Measurements from ENCODE around the gene QSER1. TPM values are rescaled to one million over a fixed set of nuclear protein-coding genes. Genes with fewer than 3 reads are reported as not detected.
"Not testable (repeated sequence)": the region's sequence is repeated elsewhere in the genome, so short reads cannot be mapped to it uniquely, and the experiment has no call there.

QSER1 gene
- total and polyA plus RNA-seq, 10 of the 15 experiments (the other 5 are each of a cell fraction or from before 2014, with no cell fraction given), result 2.1 to 15.0 (median 9.4) TPM

GRCh38 chr11:32886180-32886579 lies 6.4 kb upstream of the QSER1 start:
- intact Hi-C loops (cut with micrococcal nuclease; ENCODE audit: unreplicated experiment) (loop anchor here (5.0 kb wide), 1 partner anchor 176 kb away; no protein-coding TSS in a partner anchor), in situ Hi-C loops (cut with MboI) (no loop called here)
- TF ChIP-seq ESRRA (IDR thresholded peaks at IDR 0.05; ENCODE audit: low read length), result no peak
- ChIA-PET RAD21 (ENCODE audit: unreplicated experiment) (interaction anchor here (0.7 to 1.7 kb wide), 3 partner anchors 55 to 179 kb away, joined by 4 to 11 read pairs (median 6); no protein-coding TSS in a partner anchor), CTCF (interaction anchor here (1.1 to 4.6 kb wide), 6 partner anchors 10 to 179 kb away, joined by 3 to 34 read pairs (median 4); no protein-coding TSS in a partner anchor), SMC1A (ENCODE audit: uncharacterized antibody, unreplicated experiment) (interaction anchor here (0.6 to 4.9 kb wide), 9 partner anchors 8 to 270 kb away, joined by 3 to 21 read pairs (median 3); no protein-coding TSS in a partner anchor), POLR2A (interaction anchor here (0.9 kb wide), 1 partner anchor 10 kb away, joined by 3 read pairs; no protein-coding TSS in a partner anchor)
- 45% methylated on average over 3 of the region's 3 CpGs for WGBS (ENCODE audit: insufficient coverage, insufficient replicate concordance, low lambda C conversion rate, missing lambda C conversion rate)
- no peaks in the 10 kb centered on the region for H3K36me3 ChIP-seq (ENCODE audit: control insufficient read depth in 2 of 2, insufficient read depth in 2 of 2, low read length in 1 of 2)
- ATAC-seq (no peak), FAIRE-seq (no peak), DNase-seq (ENCODE audit: low read depth, low spot score) (no peak)
- H3K79me2 ChIP-seq (ENCODE audit: control insufficient read depth, insufficient read depth, low read length), result no peaks in the 10 kb centered on the region
- H3K4me3 ChIP-seq, result no peak overlapping the region
- H3K27ac ChIP-seq (ENCODE audit: control insufficient read depth, insufficient read depth), result no peak overlapping the region
- H2AFZ ChIP-seq (ENCODE audit: control insufficient read depth, low read depth, low read length), result no peak overlapping the region
- H3K4me1 ChIP-seq (ENCODE audit: control insufficient read depth, insufficient read depth, low read length), result no peaks in the 10 kb centered on the region
- H3K9ac ChIP-seq (ENCODE audit: control insufficient read depth, insufficient read depth, low read length), result no peak overlapping the region
- no peak overlapping the region for H3K4me2 ChIP-seq (ENCODE audit: control insufficient read depth, insufficient read depth)
- no TSS peak for BruUV-seq (replicated peaks)
- no peaks in the 10 kb centered on the region for H4K20me1 ChIP-seq (ENCODE audit: control insufficient read depth, insufficient read depth)
- no peaks in the 10 kb centered on the region for H3K27me3 ChIP-seq (replicated peaks in 1 of 2; ENCODE audit: control insufficient read depth in 2 of 2, insufficient read depth in 2 of 2, low read length in 1 of 2)
- H3K9me3 ChIP-seq (replicated peaks; ENCODE audit: control insufficient read depth, insufficient read depth, low read length), result no peaks in the 10 kb centered on the region

GRCh38 chr11:32887707-32888383 lies 4.8 kb upstream of the QSER1 start:
- WGBS (ENCODE audit: insufficient coverage, insufficient replicate concordance, low lambda C conversion rate, missing lambda C conversion rate), result 85% methylated on average over 20 of the region's 20 CpGs
- POLR2A ChIA-PET; H3K4me3 ChIP-seq; ATAC-seq; FAIRE-seq; H3K27me3 ChIP-seq (replicated peaks in 1 of 2; ENCODE audit: control insufficient read depth in 2 of 2, insufficient read depth in 2 of 2, low read length in 1 of 2); H3K4me1 ChIP-seq (ENCODE audit: control insufficient read depth, insufficient read depth, low read length); H4K20me1 ChIP-seq (ENCODE audit: control insufficient read depth, insufficient read depth); in situ Hi-C loops (cut with MboI); H2AFZ ChIP-seq (ENCODE audit: control insufficient read depth, low read depth, low read length); H3K9me3 ChIP-seq (replicated peaks; ENCODE audit: control insufficient read depth, insufficient read depth, low read length); H3K9ac ChIP-seq (ENCODE audit: control insufficient read depth, insufficient read depth, low read length); H3K36me3 ChIP-seq (ENCODE audit: control insufficient read depth in 2 of 2, insufficient read depth in 2 of 2, low read length in 1 of 2); RAD21 ChIA-PET (ENCODE audit: unreplicated experiment); H3K4me2 ChIP-seq (ENCODE audit: control insufficient read depth, insufficient read depth); H3K27ac ChIP-seq (ENCODE audit: control insufficient read depth, insufficient read depth); DNase-seq (ENCODE audit: low read depth, low spot score); BruUV-seq (replicated peaks); H3K79me2 ChIP-seq (ENCODE audit: control insufficient read depth, insufficient read depth, low read length): not testable (repeated sequence)
- ChIA-PET SMC1A (ENCODE audit: uncharacterized antibody, unreplicated experiment) (interaction anchor here (0.6 to 4.9 kb wide), 3 partner anchors 35 to 177 kb away, joined by 3 to 21 read pairs (median 3); no protein-coding TSS in a partner anchor), CTCF (interaction anchor here (0.8 to 4.6 kb wide), 3 partner anchors 78 to 204 kb away, joined by 3 to 34 read pairs (median 9); no protein-coding TSS in a partner anchor)
- intact Hi-C loops (cut with micrococcal nuclease; ENCODE audit: unreplicated experiment), result loop anchor here (5.0 kb wide), 1 partner anchor 174 kb away; no protein-coding TSS in a partner anchor
- peak; percentile 61 for TF ChIP-seq NFYB (IDR thresholded peaks at IDR 0.05; ENCODE audit: insufficient read depth, low read depth, low read length)

- WGBS (ENCODE audit: insufficient coverage, insufficient replicate concordance, low lambda C conversion rate, missing lambda C conversion rate), result 97% methylated on average over 16 of the region's 17 CpGs
- H3K27ac ChIP-seq (ENCODE audit: control insufficient read depth, insufficient read depth); H3K9ac ChIP-seq (ENCODE audit: control insufficient read depth, insufficient read depth, low read length); RAD21 ChIA-PET (ENCODE audit: unreplicated experiment); BruUV-seq (replicated peaks); POLR2A ChIA-PET; H3K27me3 ChIP-seq (replicated peaks in 1 of 2; ENCODE audit: control insufficient read depth in 2 of 2, insufficient read depth in 2 of 2, low read length in 1 of 2); H3K4me3 ChIP-seq; ATAC-seq; H3K9me3 ChIP-seq (replicated peaks; ENCODE audit: control insufficient read depth, insufficient read depth, low read length); H4K20me1 ChIP-seq (ENCODE audit: control insufficient read depth, insufficient read depth); H2AFZ ChIP-seq (ENCODE audit: control insufficient read depth, low read depth, low read length); H3K79me2 ChIP-seq (ENCODE audit: control insufficient read depth, insufficient read depth, low read length); H3K4me2 ChIP-seq (ENCODE audit: control insufficient read depth, insufficient read depth); DNase-seq (ENCODE audit: low read depth, low spot score); H3K36me3 ChIP-seq (ENCODE audit: control insufficient read depth in 2 of 2, insufficient read depth in 2 of 2, low read length in 1 of 2); FAIRE-seq; H3K4me1 ChIP-seq (ENCODE audit: control insufficient read depth, insufficient read depth, low read length); in situ Hi-C loops (cut with MboI): not testable (repeated sequence)
- SMC1A ChIA-PET (ENCODE audit: uncharacterized antibody, unreplicated experiment), result interaction anchor here (0.6 kb wide), 1 partner anchor 36 kb away, joined by 3 read pairs; no protein-coding TSS in a partner anchor
- intact Hi-C loops (cut with micrococcal nuclease; ENCODE audit: unreplicated experiment), result loop anchor here (5.0 kb wide), 1 partner anchor 174 kb away; no protein-coding TSS in a partner anchor
- CTCF ChIA-PET, result interaction anchor here (2.4 to 4.6 kb wide), 2 partner anchors 79 to 177 kb away, joined by 9 to 34 read pairs; no protein-coding TSS in a partner anchor
Observed at GRCh38 chr11:32888384-32888710, 4.3 kb upstream of the QSER1 start.

Measured in GM12878 (cell line).